HG03558 (cell line): ENCODE results near the gene GBF1.

ENCODE experiments used
- ATAC-seq: cut with Tn5 transposase; IDR thresholded peaks from one replicate; pipeline ENCODE4 v1.9.1; 2021; ENCODE audit warnings: moderate number of reproducible peaks; ENCODE audit not compliant: unreplicated experiment; ENCODE audit errors: extremely low read depth

GBF1 gene

GRCh38 chr10:102327641-102328040 is 82.3 kb downstream of the GBF1 start:
- ATAC-seq = no peak

- ATAC-seq = no peak
Measured at GRCh38 chr10:102332772-102333171, 87.4 kb downstream of the GBF1 start.

DNA sequence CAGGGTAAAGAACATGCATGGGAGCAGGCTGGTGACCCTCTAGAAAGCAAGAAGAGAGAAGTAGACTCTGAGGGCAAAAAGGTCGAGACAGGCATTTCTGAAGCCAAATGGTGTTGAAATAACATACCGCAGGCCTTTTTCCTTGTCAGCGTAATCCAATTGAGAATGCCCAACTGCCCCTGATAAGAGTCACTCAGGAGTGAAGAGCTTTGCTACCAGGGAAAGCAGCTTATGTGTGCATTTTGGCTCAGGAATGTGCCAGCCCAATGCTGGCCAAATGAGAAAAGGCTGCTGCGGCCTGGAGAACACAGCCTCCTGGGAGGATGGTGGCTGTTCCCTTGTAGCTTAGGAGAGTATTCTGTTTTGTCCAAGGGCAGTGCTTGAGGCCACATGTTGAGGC is 88.8 kb downstream of the GBF1 start:
- no peak for ATAC-seq

GRCh38 chr10:102335184-102335583 is 89.9 kb downstream of the GBF1 start:
- no peak for ATAC-seq

GRCh38 chr10:102341038-102341688 is 95.8 kb downstream of the GBF1 start:
- no peak for ATAC-seq

DNA sequence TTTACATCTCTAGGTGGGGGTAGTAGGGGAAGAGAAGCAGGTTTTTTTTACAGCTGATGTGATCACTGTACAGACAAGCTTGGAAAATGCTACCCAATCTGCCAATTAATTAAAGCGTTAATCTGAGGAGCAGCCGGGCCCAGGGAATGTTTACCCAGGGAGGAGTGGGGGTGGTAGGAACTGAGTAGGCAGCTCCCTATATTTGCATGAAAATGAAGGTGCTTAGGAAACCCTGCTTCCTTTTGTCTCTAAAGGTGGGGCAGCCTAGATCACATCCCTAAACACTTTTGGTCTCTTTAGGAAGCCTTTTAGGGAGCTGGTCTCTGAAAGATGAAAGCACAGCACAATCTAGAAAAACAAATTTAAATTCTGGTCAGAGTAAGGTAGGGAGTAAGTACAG is 97.1 kb downstream of the GBF1 start:
- ATAC-seq = no peak

GRCh38 chr10:102342958-102343357 is 97.6 kb downstream of the GBF1 start:
- ATAC-seq = no peak

DNA sequence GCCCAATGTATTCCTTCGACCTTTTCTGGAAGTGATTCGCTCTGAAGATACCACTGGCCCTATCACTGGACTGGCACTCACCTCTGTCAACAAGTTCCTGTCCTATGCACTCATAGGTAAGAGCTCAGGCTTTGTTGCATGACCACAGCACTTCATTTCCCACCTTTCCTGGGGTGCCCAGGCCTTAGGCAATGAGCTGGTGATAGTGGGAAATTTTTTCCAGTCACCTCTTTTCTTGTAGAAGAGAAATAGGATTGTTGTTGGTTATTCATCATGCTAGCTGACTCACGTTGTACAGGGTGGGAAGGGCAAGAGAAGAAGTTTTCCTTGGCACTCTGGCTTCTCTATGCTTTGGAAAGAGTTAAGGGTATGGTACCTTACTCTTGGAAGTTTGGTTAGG is 98.7 kb downstream of the GBF1 start:
- no peak for ATAC-seq

DNA sequence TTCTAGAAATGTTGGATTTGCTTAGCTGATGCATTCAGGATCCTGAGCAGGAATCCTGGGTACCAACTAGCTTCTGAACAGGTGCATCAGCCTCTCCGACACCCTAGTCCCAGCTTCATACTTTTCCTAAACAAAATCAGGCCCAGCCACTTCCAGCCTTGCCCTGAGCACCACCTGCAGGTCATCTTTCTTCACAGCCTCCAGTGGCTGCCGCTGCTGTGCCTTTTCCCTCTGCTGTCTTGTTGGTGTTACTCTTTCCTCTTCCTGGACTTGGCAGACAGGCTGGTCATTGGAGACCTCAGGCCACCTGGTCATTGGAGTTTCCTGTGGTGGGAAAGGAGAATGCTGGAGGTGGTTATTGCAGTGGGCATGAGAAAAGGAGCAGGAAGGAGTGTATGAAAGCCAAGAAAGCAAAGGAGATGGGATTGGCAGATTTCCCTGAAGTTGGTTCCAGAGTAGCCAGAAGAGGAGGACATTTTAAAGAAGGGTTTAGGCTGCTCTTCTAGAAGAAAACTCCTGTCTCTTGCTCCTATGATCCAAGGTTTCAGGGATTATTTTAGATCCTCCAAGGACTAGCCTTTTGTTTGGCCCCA is 102.0 kb downstream of the GBF1 start:
- ATAC-seq = no peak

GRCh38 chr10:102352066-102352715 is 106.9 kb downstream of the GBF1 start:
- no peak for ATAC-seq

GRCh38 chr10:102354451-102354850 is 109.1 kb downstream of the GBF1 start:
- no peak for ATAC-seq

DNA sequence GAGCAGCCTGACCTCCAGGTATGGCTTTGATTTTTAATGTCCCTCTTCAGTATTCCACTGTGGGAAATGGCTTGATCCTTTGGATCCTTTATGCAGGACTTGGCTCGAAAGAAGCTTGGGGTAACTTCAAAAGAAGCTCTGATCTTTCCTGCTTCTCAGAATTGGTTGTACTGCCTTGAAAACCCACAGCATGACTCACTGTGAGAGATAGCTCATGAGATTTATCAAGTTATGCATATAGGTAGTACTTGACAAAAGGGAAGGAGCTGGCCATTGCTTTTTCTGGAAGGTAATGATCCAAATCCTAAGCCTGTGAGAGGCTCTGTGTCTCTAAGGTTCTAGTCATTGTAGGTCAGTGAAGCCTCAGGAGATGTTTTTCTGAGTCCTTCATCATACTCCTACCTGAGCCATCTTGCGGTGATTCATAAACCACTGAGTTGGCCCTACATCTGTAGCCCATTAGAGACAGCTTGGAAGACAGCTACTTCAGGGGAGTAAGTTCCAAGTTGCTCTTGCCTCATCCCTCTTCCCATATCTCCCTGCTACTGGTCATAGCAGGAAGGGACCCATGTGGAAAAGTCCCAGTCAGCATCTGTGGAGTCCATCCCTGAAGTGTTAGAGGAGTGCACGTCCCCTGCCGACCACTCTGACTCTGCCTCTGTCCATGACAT is 113.5 kb downstream of the GBF1 start:
- no peak for ATAC-seq

DNA sequence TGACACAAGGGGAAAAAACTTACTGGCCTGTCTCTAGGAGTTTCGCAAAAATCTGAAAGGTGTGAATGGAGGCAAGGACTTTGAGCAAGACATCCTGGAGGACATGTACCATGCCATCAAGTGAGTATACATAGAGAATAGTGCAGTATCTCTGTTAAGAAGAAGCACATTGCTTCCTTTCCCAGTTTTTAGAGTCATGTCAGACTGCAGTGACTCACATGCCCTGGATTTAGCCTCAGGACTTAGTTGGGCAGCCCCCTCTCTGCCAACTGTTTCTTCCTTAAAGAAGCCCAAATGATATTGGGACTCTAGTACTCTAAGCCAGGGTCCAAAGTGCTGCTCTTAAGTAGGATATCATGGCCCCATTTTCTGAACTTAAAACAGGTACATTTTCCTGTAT is 122.1 kb downstream of the GBF1 start:
- ATAC-seq = no peak

GRCh38 chr10:102368077-102368476 is 122.7 kb downstream of the GBF1 start:
- ATAC-seq = no peak

- ATAC-seq = no peak
Measured at GRCh38 chr10:102371295-102371694, 126.0 kb downstream of the GBF1 start.

GRCh38 chr10:102375250-102375649 is 129.9 kb downstream of the GBF1 start:
- ATAC-seq = no peak

DNA sequence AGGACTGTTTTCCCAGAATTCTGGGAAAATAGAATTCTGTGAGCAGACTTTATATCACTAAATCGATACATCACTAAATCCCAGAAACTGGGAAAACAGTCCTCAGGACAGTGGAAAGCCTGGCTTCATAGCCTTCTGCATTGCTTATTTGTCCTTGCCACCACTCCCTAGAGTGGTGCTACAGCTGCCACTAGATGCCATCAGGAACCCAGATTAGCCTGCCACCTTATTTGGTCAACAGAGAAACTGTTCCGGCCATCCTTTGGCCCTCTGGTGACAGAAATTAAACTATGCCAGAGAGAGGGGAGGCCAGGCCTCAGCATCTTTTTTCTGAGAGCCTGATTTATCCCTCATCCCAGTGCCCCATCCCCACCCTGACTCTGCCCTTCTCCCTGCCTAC is 130.5 kb downstream of the GBF1 start:
- ATAC-seq = no peak

GRCh38 chr10:102376901-102377300 is 131.6 kb downstream of the GBF1 start:
- ATAC-seq = no peak

- no peak for ATAC-seq
Measured at GRCh38 chr10:102379383-102379782, 134.1 kb downstream of the GBF1 start.

DNA sequence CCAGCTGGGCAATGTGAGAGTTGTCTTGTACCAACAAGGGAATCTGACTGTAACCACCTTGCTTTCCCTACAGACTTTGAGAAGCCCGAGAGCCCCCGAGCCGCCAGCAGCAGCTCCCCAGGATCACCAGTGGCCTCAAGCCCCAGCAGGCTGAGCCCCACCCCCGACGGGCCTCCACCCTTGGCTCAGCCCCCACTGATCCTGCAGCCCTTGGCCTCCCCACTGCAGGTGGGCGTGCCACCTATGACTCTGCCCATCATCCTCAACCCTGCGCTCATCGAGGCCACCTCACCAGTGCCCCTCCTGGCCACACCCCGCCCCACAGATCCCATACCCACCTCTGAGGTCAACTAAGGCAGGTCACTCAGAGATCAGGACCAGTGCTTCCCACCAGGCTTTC is 136.7 kb downstream of the GBF1 start:
- no peak for ATAC-seq

GRCh38 chr10:102382871-102383270 is 137.5 kb downstream of the GBF1 start:
- no peak for ATAC-seq
